Ovary (tissue), 9 donors: ENCODE measurements around the gene BTBD17. TPM values are rescaled to one million over a fixed set of nuclear protein-coding genes. Genes with fewer than 3 reads are reported as not detected.

ENCODE experiments used
- DNase-seq, 5 donors: peaks; one replicate each; pipeline ENCODE4 v3.0.0-alpha.2; 2019 to 2020
- H3K27ac ChIP-seq, 2 donors: fragments of 200-600 bp; one replicate each; pipeline versions ENCODE4 v1.5.1 to v1.8.0; 2019 to 2022
- H3K27me3 ChIP-seq: fragments of 200-600 bp; one replicate; pipeline ENCODE4 v1.8.0; 2022
- H3K36me3 ChIP-seq: fragments of 200-600 bp; sonication (generic); one replicate; pipeline ENCODE4 v1.5.1; 2019
- H3K4me1 ChIP-seq: one replicate; pipeline ENCODE4 v1.8.1; 2013; ENCODE audit warnings: mild to moderate bottlenecking, moderate library complexity; ENCODE audit not compliant: insufficient read depth
- H3K4me3 ChIP-seq: fragments of 200-600 bp; sonication (generic); one replicate; pipeline ENCODE4 v1.5.1; 2017
- H3K9me3 ChIP-seq, 2 donors: fragments of 200-600 bp in 1 of 2; sonication (generic) in 1 of 2; one replicate each; pipeline versions ENCODE4 v1.5.1 to v1.8.1; 2013 to 2019; ENCODE audit warnings: mild to moderate bottlenecking in 1 of 2, moderate library complexity in 1 of 2
- CTCF ChIP-seq, 3 donors: fragments of 450-650 bp in 2 of 3; fragments of 200-600 bp in 1 of 3; IDR thresholded peaks; one replicate each; pipeline versions ENCODE4 v1.5.1 to v1.8.0; 2016 to 2022; ENCODE audit warnings: antibody characterized with exemption in 3 of 3, mild to moderate bottlenecking in 1 of 3
- EP300 ChIP-seq: sonication (generic); formaldehyde crosslinking; IDR thresholded peaks from one replicate; pipeline ENCODE4 v1.6.1; 2017; ENCODE audit warnings: antibody characterized with exemption
- POLR2A ChIP-seq: fragments of 450-650 bp; IDR thresholded peaks from one replicate; pipeline ENCODE4 v1.6.1; 2017; ENCODE audit warnings: antibody characterized with exemption, mild to moderate bottlenecking, moderate library complexity
- WGBS, 3 donors: extraction: QIAGEN DNeasy Blood & Tissue Kit in 1 of 3; methylation state at CpG; one replicate each; pipeline versions ENCODE4 v1.1.5 to v1.1.7; 2013 to 2017; 5-methylcytosine and 5-hydroxymethylcytosine counted together
- intact Hi-C, 4 donors: fragments of 100-400 bp; cut with DNase I; formaldehyde crosslinking; loops; one replicate each; pipeline versions ENCODE4 v1.11.0 to v1.15.1; 2022 to 2023
- polyA plus RNA-seq, 2 donors: library from polyadenylated mRNA; stranded (reverse); fragments of 200-250 nt in 1 of 2; fragments of 350-450 nt in 1 of 2; fragmentation: Illumina TruSeq in 1 of 2; extraction: RNeasy Lipid Tissue Mini Kit (QIAGEN cat#74804) in 1 of 2; gene quantifications; one replicate each; pipeline ENCODE4 v1.2.3, GENCODE V29; 2013 to 2014
- total RNA-seq, 7 donors: library from RNA; depleted of rRNA in 2 of 7; stranded (reverse); fragments of >200 nt in 2 of 7; fragmentation: NEBNext Ultra II Directional in 3 of 7; extraction: Animal tissue kit (Norgen Biotek cat#: 25700) in 3 of 7; gene quantifications; one replicate each; pipeline versions ENCODE4 v1.1.0 to v1.2.4, GENCODE V29; 2016 to 2023
- donor health status: DM: no; HTN: no; CAD: no; lungs with moderate emphysema.
- donor health status: DM: no; HTN: no; CAD: no.
- donor health status: Bipolar disorder and iron deficiency.
- donor health status: DM: yes; HTN: yes; CAD: no.
- donor health status: DM: no; HTN: no; CAD: no.
- donor health status: DM: yes; HTN: yes; CAD: no.

The BTBD17 gene
- total and polyA plus RNA-seq, 9 donors = not detected

GRCh38 chr17:74359916-74360315 is 1.8 kb downstream of the BTBD17 start:
- intact Hi-C loops = loop anchor here (5.0 to 10.0 kb wide), 3 partner anchors 145 to 163 kb away; partner anchors contain the start of gene TTYH2 (in 3 of the 4)
- no peak overlapping the region for H3K27ac ChIP-seq
- WGBS, 3 donors = 91 to 96% (median 95%) methylated on average over 22 of the region's 22 CpGs
- no peak for TF ChIP-seq EP300
- no peak for TF ChIP-seq POLR2A
- TF ChIP-seq CTCF (IDR thresholded peaks at IDR 0.05) = no peak
- no peak overlapping the region for H3K4me3 ChIP-seq
- H3K36me3 ChIP-seq = no peaks in the 10 kb centered on the region
- H3K4me1 ChIP-seq = no peaks in the 10 kb centered on the region
- no peaks in the 10 kb centered on the region for H3K27me3 ChIP-seq
- no peaks in the 10 kb centered on the region for H3K9me3 ChIP-seq
- no peak for DNase-seq

GRCh38 chr17:74358697-74359096 is 3.0 kb downstream of the BTBD17 start:
- no peak for TF ChIP-seq POLR2A
- no peak for TF ChIP-seq CTCF (IDR thresholded peaks at IDR 0.05)
- no peak for TF ChIP-seq EP300
- no peaks in the 10 kb centered on the region for H3K36me3 ChIP-seq
- no peaks in the 10 kb centered on the region for H3K9me3 ChIP-seq
- no peak overlapping the region for H3K27ac ChIP-seq
- no peaks in the 10 kb centered on the region for H3K4me1 ChIP-seq
- no peaks in the 10 kb centered on the region for H3K27me3 ChIP-seq
- WGBS, 3 donors = 68 to 76% (median 70%) methylated on average over 9 of the region's 9 CpGs
- DNase-seq = no peak
- intact Hi-C loops = loop anchor here in 1 of 4 donors (10.0 kb wide), 1 partner anchor 144 kb away; the partner anchor contains the start of gene TTYH2
- no peak overlapping the region for H3K4me3 ChIP-seq

- no peaks in the 10 kb centered on the region for H3K27me3 ChIP-seq
- no peak for DNase-seq
Observed at GRCh38 chr17:74357466-74357809, 4.2 kb downstream of the BTBD17 start.

GRCh38 chr17:74356646-74357465 is 4.8 kb downstream of the BTBD17 start:
- Histone ChIP-seq H3K27me3 (no peaks in the 10 kb centered on the region), H3K36me3 (no peaks in the 10 kb centered on the region), H3K9me3 (no peaks in the 10 kb centered on the region), H3K27ac (no peak overlapping the region), H3K4me1 (no peaks in the 10 kb centered on the region), H3K4me3 (no peak overlapping the region)
- 2 to 4% (median 3%) methylated on average over 49 to 105 of the region's 105 CpGs for WGBS, 3 donors
- no peak for DNase-seq
- intact Hi-C loops = loop anchor here in 1 of 4 donors (10.0 kb wide), 1 partner anchor 142 kb away; the partner anchor contains the start of gene TTYH2
- no peak for TF ChIP-seq CTCF (IDR thresholded peaks at IDR 0.05)
- TF ChIP-seq POLR2A = no peak
- TF ChIP-seq EP300 = no peak

More at GRCh38 chr17:74357466-74357809, 4.2 kb downstream of the BTBD17 start:
- Histone ChIP-seq H3K36me3 (no peaks in the 10 kb centered on the region), H3K4me3 (no peak overlapping the region), H3K27ac (no peak overlapping the region), H3K9me3 (no peaks in the 10 kb centered on the region), H3K4me1 (no peaks in the 10 kb centered on the region)
- intact Hi-C loops = loop anchor here in 1 of 4 donors (10.0 kb wide), 1 partner anchor 143 kb away; the partner anchor contains the start of gene TTYH2
- 16 to 46% (median 25%) methylated on average over 22 to 32 of the region's 32 CpGs for WGBS, 3 donors
- TF ChIP-seq EP300 (no peak), POLR2A (no peak), CTCF (IDR thresholded peaks at IDR 0.05) (no peak)
